Measurements from ENCODE around the gene PSMB5.

Gene PSMB5

GRCh38 chr14:22978487-22978837, 56.2 kb downstream of the PSMB5 start:
- peak overlapping the region; percentile 91 for H3K4me3 ChIP-seq (ENCODE audit: low read depth, low read length)
- no peak for DNase-seq (ENCODE audit: low read depth)

GRCh38 chr14:22977684-22978486, 56.8 kb downstream of the PSMB5 start:
- H3K4me3 ChIP-seq (ENCODE audit: low read depth, low read length): peak overlapping the region; percentile 12
- no peak for DNase-seq (ENCODE audit: low read depth)

- peak overlapping the region; percentile 15 for H3K4me3 ChIP-seq (ENCODE audit: low read depth, low read length)
- DNase-seq (ENCODE audit: low read depth): no peak
These were observed 57.3 kb downstream of the PSMB5 start for GRCh38 chr14:22977434-22977683.

- no peak for DNase-seq (ENCODE audit: low read depth)
- peak overlapping the region; percentile 15 for H3K4me3 ChIP-seq (ENCODE audit: low read depth, low read length)
These were observed 57.9 kb downstream of the PSMB5 start for GRCh38 chr14:22976620-22977433.
